Heart left ventricle (tissue), 16 donors: ENCODE measurements around the gene PTPRU. TPM values are rescaled to one million over a fixed set of nuclear protein-coding genes. Genes with fewer than 3 reads are reported as not detected.
"Not testable (repeated sequence)": the region's sequence is repeated elsewhere in the genome, so short reads cannot be mapped to it uniquely, and the experiment has no call there.

ENCODE experiments used
- ATAC-seq, 4 donors: fragments of 200-7000 bp; cut with Tn5 transposase; one replicate each; pipeline ENCODE4 v1.9.1; 2020 to 2022; ENCODE audit warnings: moderate library complexity in 4 of 4, mild to moderate bottlenecking in 3 of 4, moderate number of reproducible peaks in 1 of 4
- DNase-seq, 5 donors: peaks; one replicate each; pipeline ENCODE4 v3.0.0-alpha.2; 2020
- H3K27ac ChIP-seq, 12 donors: fragments of 200-600 bp; sonication (generic) in 4 of 12; one replicate each; pipeline versions ENCODE4 v1.5.0 to v1.8.0; 2016 to 2022; ENCODE audit warnings: mild to moderate bottlenecking in 2 of 12
- H3K27me3 ChIP-seq, 9 donors: fragments of 200-600 bp; sonication (generic) in 2 of 9; one replicate each; pipeline versions ENCODE4 v1.5.1 to v1.8.0; 2016 to 2022; ENCODE audit warnings: mild to moderate bottlenecking in 3 of 9
- H3K36me3 ChIP-seq, 9 donors: fragments of 200-600 bp; sonication (generic) in 2 of 9; one replicate each; pipeline versions ENCODE4 v1.5.0 to v1.8.0; 2018 to 2022; ENCODE audit warnings: mild to moderate bottlenecking in 2 of 9
- H3K4me1 ChIP-seq, 12 donors: fragments of 200-600 bp; sonication (generic) in 4 of 12; one replicate each; pipeline versions ENCODE4 v1.5.0 to v1.8.0; 2016 to 2022; ENCODE audit warnings: mild to moderate bottlenecking in 3 of 12
- H3K4me3 ChIP-seq, 12 donors: fragments of 200-600 bp; sonication (generic) in 4 of 12; one replicate each; pipeline versions ENCODE4 v1.5.0 to v1.8.0; 2017 to 2022; ENCODE audit warnings: mild to moderate bottlenecking in 9 of 12, moderate library complexity in 4 of 12
- H3K9me3 ChIP-seq, 12 donors: fragments of 200-600 bp; sonication (generic) in 4 of 12; one replicate each; pipeline versions ENCODE4 v1.5.0 to v1.8.0; 2016 to 2022; ENCODE audit warnings: mild to moderate bottlenecking in 1 of 12
- CTCF ChIP-seq, 12 donors: fragments of 200-600 bp; sonication (generic) in 4 of 12; IDR thresholded peaks; one replicate each; pipeline versions ENCODE4 v1.5.0 to v1.8.0; 2018 to 2022; ENCODE audit warnings: antibody characterized with exemption in 12 of 12, mild to moderate bottlenecking in 5 of 12
- POLR2A ChIP-seq, 2 donors: fragments of 450-650 bp; IDR thresholded peaks; one replicate each; pipeline ENCODE4 v1.6.1; 2017; ENCODE audit warnings: antibody characterized with exemption in 2 of 2, mild to moderate bottlenecking in 2 of 2, moderate library complexity in 2 of 2
- WGBS, 4 donors: extraction: QIAGEN DNeasy Blood & Tissue Kit in 2 of 4; methylation state at CpG; one replicate each; pipeline versions ENCODE4 v1.1.5 to v1.1.7; 2013 to 2018; 5-methylcytosine and 5-hydroxymethylcytosine counted together
- intact Hi-C, 10 donors: fragments of 100-400 bp; cut with DNase I; formaldehyde crosslinking; loops; one replicate each; pipeline versions ENCODE4 v1.11.1 to v1.14.2; 2022
- polyA plus RNA-seq, 2 donors: library from polyadenylated mRNA; stranded (reverse); fragments of 200-250 nt; gene quantifications; one replicate each; pipeline ENCODE4 v1.2.3, GENCODE V29; 2013
- total RNA-seq, 9 donors: library from RNA; depleted of rRNA in 2 of 9; stranded (reverse); fragments of >200 nt in 2 of 9; fragmentation: NEBNext Ultra II Directional in 3 of 9; extraction: Animal tissue kit (Norgen Biotek cat#: 25700) in 3 of 9; gene quantifications; one replicate each; pipeline versions ENCODE4 v1.1.0 to v1.2.4, GENCODE V29; 2016 to 2023
- donor health status: ischemic (EF 13 %, LVEDD 7.1; RV severe dilation, severe dysfunction).
- donor health status: healthy with polysubstance abuse.
- donor health status: DM: no; HTN: yes; CAD: no.
- donor health status: DM: no; HTN: no; CAD: no.
- donor health status: ischemic (EF 25% LVEDD 6.9; RV normal size, moderate dysfunction).
- donor health status: ischemic (EF 25% LVEDD 5.7; RV mildly dilated, moderate dysfunction).
- donor health status: healthy.
- donor health status: DM: yes; HTN: yes; CAD: no.
- donor health status: ischemic (EF 35%, LVEDD 5.7; RV mildly dilated, moderate dysfunction).
- donor health status: nonischemic (EF 11% LVEDD 7.7; RV severe dilation, severe dysfunction).
- donor health status: DM: yes; HTN: yes; CAD: no.
- donor health status: PGD.
- donor health status: ischemic (EF 29% LVEDD 5.4; RV normal size, mild dysfunction).
- donor health status: nonischemic (EF 23%, LVEDD 6.1; RV moderate dilation, normal function).

PTPRU gene
- total and polyA plus RNA-seq, 11 donors = 7.1 to 59.9 (median 16.2) TPM

- no peak for DNase-seq
- Histone ChIP-seq H3K36me3 (peaks cover 0 to 39% (median 8%) of the 10 kb centered on the region in 9 donors), H3K27ac (no peak overlapping the region), H3K9me3 (no peaks in the 10 kb centered on the region), H3K27me3 (no peaks in the 10 kb centered on the region), H3K4me1 (no peaks in the 10 kb centered on the region), H3K4me3 (no peak overlapping the region)
- no peak for ATAC-seq
- WGBS, 4 donors = 90 to 95% (median 91%) methylated on average over 3 of the region's 3 CpGs
- TF ChIP-seq POLR2A (IDR thresholded peaks at IDR 0.05) = no peak
- TF ChIP-seq CTCF (IDR thresholded peaks at IDR 0.05) = no peak
- intact Hi-C loops = no loop called here
Measured at GRCh38 chr1:29221296-29221695, 15.0 kb upstream of the PTPRU start.

GRCh38 chr1:29222260-29222659 lies 14.1 kb upstream of the PTPRU start:
- DNase-seq, intact Hi-C loops, H3K27me3 ChIP-seq, ATAC-seq, H3K4me1 ChIP-seq, H3K4me3 ChIP-seq, H3K27ac ChIP-seq, H3K9me3 ChIP-seq: not testable (repeated sequence)
- WGBS, 4 donors = 89 to 91% (median 89%) methylated on average over 6 of the region's 6 CpGs
- H3K36me3 ChIP-seq = peaks cover 0 to 36% (median 7%) of the 10 kb centered on the region in 9 donors

GRCh38 chr1:29222686-29223085 lies 13.6 kb upstream of the PTPRU start:
- Histone ChIP-seq H3K36me3 (peaks cover 0 to 34% (median 7%) of the 10 kb centered on the region in 9 donors), H3K9me3 (no peaks in the 10 kb centered on the region), H3K27me3 (no peaks in the 10 kb centered on the region), H3K4me1 (no peaks in the 10 kb centered on the region), H3K4me3 (no peak overlapping the region), H3K27ac (no peak overlapping the region)
- no peak for ATAC-seq
- no peak for DNase-seq
- WGBS, 4 donors = 97 to 100% (median 100%) methylated on average over 1 of the region's 1 CpG
- intact Hi-C loops = no loop called here
- no peak for TF ChIP-seq POLR2A (IDR thresholded peaks at IDR 0.05)

GRCh38 chr1:29223521-29223920 lies 12.8 kb upstream of the PTPRU start:
- intact Hi-C loops = no loop called here
- H3K27ac ChIP-seq = no peak overlapping the region
- no peaks in the 10 kb centered on the region for H3K4me1 ChIP-seq
- no peak for TF ChIP-seq CTCF (IDR thresholded peaks at IDR 0.05)
- no peak for TF ChIP-seq POLR2A (IDR thresholded peaks at IDR 0.05)
- no peaks in the 10 kb centered on the region for H3K9me3 ChIP-seq
- WGBS, 4 donors = 82 to 92% (median 88%) methylated on average over 6 of the region's 6 CpGs
- no peak for DNase-seq
- no peak overlapping the region for H3K4me3 ChIP-seq
- ATAC-seq = no peak
- H3K36me3 ChIP-seq = peaks cover 0 to 33% (median 7%) of the 10 kb centered on the region in 9 donors
- no peaks in the 10 kb centered on the region for H3K27me3 ChIP-seq

GRCh38 chr1:29224356-29224837 lies 11.9 kb upstream of the PTPRU start:
- peaks cover 0 to 3% (median 0%) of the 10 kb centered on the region in 12 donors for H3K4me1 ChIP-seq
- H3K27me3 ChIP-seq = no peaks in the 10 kb centered on the region
- TF ChIP-seq CTCF (IDR thresholded peaks at IDR 0.05) (no peak), POLR2A (IDR thresholded peaks at IDR 0.05) (no peak)
- intact Hi-C loops = no loop called here
- no peak overlapping the region for H3K27ac ChIP-seq
- no peak for ATAC-seq
- 62 to 72% (median 69%) methylated on average over 5 of the region's 5 CpGs for WGBS, 4 donors
- no peak for DNase-seq
- no peaks in the 10 kb centered on the region for H3K9me3 ChIP-seq
- H3K4me3 ChIP-seq = no peak overlapping the region
- peaks cover 0 to 28% (median 7%) of the 10 kb centered on the region in 9 donors for H3K36me3 ChIP-seq
